Suprapubic skin (tissue), 4 donors: ENCODE data around the gene IL1RL2. TPM values are rescaled to one million over a fixed set of nuclear protein-coding genes. Genes with fewer than 3 reads are reported as not detected.

Experiments
- DNase-seq, 2 donors: peaks; one replicate each; pipeline ENCODE4 v3.0.0-alpha.2; 2019; ENCODE audit warnings: low spot score in 2 of 2
- H3K27ac ChIP-seq: fragments of 200-600 bp; sonication (generic); one replicate; pipeline ENCODE4 v1.5.1; 2019
- H3K27me3 ChIP-seq: fragments of 200-600 bp; sonication (generic); one replicate; pipeline ENCODE4 v1.5.1; 2019
- H3K36me3 ChIP-seq: fragments of 200-600 bp; sonication (generic); one replicate; pipeline ENCODE4 v1.5.1; 2019
- H3K4me1 ChIP-seq: fragments of 200-600 bp; sonication (generic); one replicate; pipeline ENCODE4 v1.5.1; 2019
- H3K4me3 ChIP-seq: fragments of 200-600 bp; sonication (generic); one replicate; pipeline ENCODE4 v1.5.1; 2019; ENCODE audit warnings: mild to moderate bottlenecking
- H3K9me3 ChIP-seq: fragments of 200-600 bp; sonication (generic); one replicate; pipeline ENCODE4 v1.5.1; 2019
- EP300 ChIP-seq: sonication (generic); formaldehyde crosslinking; IDR thresholded peaks from one replicate; pipeline ENCODE4 v1.6.1; 2017; ENCODE audit warnings: antibody characterized with exemption
- POLR2A ChIP-seq, 2 donors: fragments of 450-650 bp; IDR thresholded peaks; one replicate each; pipeline ENCODE4 v1.6.1; 2017; ENCODE audit warnings: antibody characterized with exemption in 2 of 2, mild to moderate bottlenecking in 2 of 2, moderate library complexity in 2 of 2
- POLR2AphosphoS5 ChIP-seq, 3 donors: sonication (generic); formaldehyde crosslinking; IDR thresholded peaks; one replicate each; pipeline ENCODE4 v1.6.1; 2017; ENCODE audit warnings: antibody characterized with exemption in 3 of 3
- WGBS: methylation state at CpG from one replicate; pipeline ENCODE4 v1.1.5; 2018; 5-methylcytosine and 5-hydroxymethylcytosine counted together
- total RNA-seq, 4 donors: library from RNA; depleted of rRNA; stranded (reverse); fragments of >200 nt; gene quantifications; one replicate each; pipeline ENCODE4 v1.1.0, GENCODE V29; 2016
- TF ChIP-seq, protein P1 (sequence below), 2 donors: fragments of 200-600 bp in 1 of 2; fragments of 450-650 bp in 1 of 2; sonication (generic) in 1 of 2; IDR thresholded peaks; one replicate each; pipeline ENCODE4 v1.5.1; 2016 to 2019; ENCODE audit warnings: antibody characterized with exemption in 2 of 2, mild to moderate bottlenecking in 1 of 2, moderate library complexity in 1 of 2

The IL1RL2 gene
- total RNA-seq, 4 donors from 2014 or later: 7.0 to 15.9 (median 12.0) TPM

DNA sequence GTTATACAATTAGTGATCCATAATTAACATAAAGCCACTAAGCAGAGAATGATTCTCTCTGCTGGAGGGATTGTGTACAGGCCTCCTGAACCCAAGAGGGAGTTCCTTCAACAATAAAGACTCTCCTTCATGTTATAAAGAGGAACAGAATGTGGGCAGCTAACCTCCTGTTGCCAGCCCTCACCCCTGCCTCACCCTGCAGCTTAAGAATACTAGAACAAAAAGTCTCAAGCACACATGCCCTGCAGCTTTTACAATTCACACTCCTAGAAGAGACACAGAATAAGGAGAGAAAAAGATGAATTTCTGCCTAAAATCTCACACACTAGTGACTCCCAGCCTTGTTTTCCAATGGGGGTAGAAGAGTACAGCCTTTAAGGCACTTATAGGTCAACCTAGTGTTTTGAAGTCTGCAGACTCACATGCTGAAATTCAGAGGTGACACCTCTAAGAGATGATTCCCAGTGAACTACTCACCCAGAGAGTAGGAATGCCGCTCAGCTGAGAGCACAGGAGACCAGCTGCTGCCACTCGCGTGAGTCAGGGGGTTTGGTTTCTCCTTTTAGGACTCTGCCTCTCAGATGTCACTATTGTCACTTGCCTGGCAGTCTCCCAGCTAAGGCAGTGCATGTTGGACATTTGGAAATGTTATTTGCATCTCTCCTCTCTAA, 92.0 kb downstream of the IL1RL2 start:
- Histone ChIP-seq H3K36me3 (no peaks in the 10 kb centered on the region), H3K4me1 (no peaks in the 10 kb centered on the region), H3K27ac (no peak overlapping the region), H3K9me3 (no peaks in the 10 kb centered on the region), H3K27me3 (peaks cover 15% of the 10 kb centered on the region), H3K4me3 (no peak overlapping the region)
- TF ChIP-seq POLR2AphosphoS5 (IDR thresholded peaks at IDR 0.05): no peak
- TF ChIP-seq EP300: no peak
- TF ChIP-seq, protein P1, sequence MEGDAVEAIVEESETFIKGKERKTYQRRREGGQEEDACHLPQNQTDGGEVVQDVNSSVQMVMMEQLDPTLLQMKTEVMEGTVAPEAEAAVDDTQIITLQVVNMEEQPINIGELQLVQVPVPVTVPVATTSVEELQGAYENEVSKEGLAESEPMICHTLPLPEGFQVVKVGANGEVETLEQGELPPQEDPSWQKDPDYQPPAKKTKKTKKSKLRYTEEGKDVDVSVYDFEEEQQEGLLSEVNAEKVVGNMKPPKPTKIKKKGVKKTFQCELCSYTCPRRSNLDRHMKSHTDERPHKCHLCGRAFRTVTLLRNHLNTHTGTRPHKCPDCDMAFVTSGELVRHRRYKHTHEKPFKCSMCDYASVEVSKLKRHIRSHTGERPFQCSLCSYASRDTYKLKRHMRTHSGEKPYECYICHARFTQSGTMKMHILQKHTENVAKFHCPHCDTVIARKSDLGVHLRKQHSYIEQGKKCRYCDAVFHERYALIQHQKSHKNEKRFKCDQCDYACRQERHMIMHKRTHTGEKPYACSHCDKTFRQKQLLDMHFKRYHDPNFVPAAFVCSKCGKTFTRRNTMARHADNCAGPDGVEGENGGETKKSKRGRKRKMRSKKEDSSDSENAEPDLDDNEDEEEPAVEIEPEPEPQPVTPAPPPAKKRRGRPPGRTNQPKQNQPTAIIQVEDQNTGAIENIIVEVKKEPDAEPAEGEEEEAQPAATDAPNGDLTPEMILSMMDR (IDR thresholded peaks at IDR 0.05): no peak
- TF ChIP-seq POLR2A (IDR thresholded peaks at IDR 0.05): no peak
- 77% methylated on average over 3 of the region's 3 CpGs for WGBS
- DNase-seq: no peak

DNA sequence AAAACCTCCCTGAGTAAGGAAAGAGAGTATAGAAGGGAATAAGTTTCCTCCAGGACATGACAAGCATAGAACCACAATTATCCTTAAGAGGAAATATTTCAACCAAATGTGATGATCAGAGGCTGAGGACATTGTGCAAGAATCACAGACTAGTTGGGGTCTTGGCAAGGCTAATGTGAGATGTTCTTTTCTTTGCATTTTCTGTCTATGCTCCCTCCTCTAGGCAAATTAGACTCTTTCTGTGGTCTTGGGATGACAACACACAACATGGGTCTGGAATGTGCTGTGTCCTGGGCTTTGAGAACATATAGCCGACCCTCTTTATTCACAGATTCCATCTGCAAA, 92.5 kb downstream of the IL1RL2 start:
- Histone ChIP-seq H3K9me3 (no peaks in the 10 kb centered on the region), H3K27me3 (peaks cover 15% of the 10 kb centered on the region), H3K4me1 (no peaks in the 10 kb centered on the region), H3K4me3 (no peak overlapping the region), H3K27ac (no peak overlapping the region), H3K36me3 (no peaks in the 10 kb centered on the region)
- no peak for DNase-seq
- TF ChIP-seq EP300: no peak
- TF ChIP-seq, protein P1 (IDR thresholded peaks at IDR 0.05): no peak
- no peak for TF ChIP-seq POLR2AphosphoS5 (IDR thresholded peaks at IDR 0.05)
- no peak for TF ChIP-seq POLR2A (IDR thresholded peaks at IDR 0.05)
- 74% methylated on average over 1 of the region's 1 CpG for WGBS

DNA sequence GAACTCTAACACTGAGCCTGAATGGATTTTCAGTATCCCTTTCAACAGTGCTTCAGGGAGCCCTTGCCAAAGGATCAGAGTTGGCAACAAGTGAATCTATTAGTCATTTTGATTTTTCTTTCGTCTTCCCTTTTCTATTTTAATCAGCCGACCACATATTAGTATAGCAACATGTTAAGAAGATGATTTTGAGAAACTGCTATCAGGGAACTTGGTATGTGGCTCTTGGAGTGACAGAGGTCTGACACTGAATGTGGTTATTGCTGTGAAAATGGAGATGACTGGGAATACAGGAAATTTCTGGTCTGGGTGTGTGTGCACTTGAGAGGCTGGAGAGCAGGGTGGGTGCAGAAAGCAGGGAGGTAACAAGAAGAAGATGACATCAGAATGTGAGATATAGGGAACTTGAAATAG, 95.9 kb downstream of the IL1RL2 start:
- TF ChIP-seq, protein P1 (IDR thresholded peaks at IDR 0.05): no peak
- TF ChIP-seq POLR2A (IDR thresholded peaks at IDR 0.05) (no peak), EP300 (no peak), POLR2AphosphoS5 (IDR thresholded peaks at IDR 0.05) (no peak)
- no peak overlapping the region for H3K27ac ChIP-seq
- WGBS: 30% methylated on average over 2 of the region's 2 CpGs
- no peak for DNase-seq
- peaks cover 3% of the 10 kb centered on the region for H3K27me3 ChIP-seq
- no peak overlapping the region for H3K4me3 ChIP-seq
- H3K36me3 ChIP-seq: no peaks in the 10 kb centered on the region
- no peaks in the 10 kb centered on the region for H3K9me3 ChIP-seq
- H3K4me1 ChIP-seq: no peaks in the 10 kb centered on the region

DNA sequence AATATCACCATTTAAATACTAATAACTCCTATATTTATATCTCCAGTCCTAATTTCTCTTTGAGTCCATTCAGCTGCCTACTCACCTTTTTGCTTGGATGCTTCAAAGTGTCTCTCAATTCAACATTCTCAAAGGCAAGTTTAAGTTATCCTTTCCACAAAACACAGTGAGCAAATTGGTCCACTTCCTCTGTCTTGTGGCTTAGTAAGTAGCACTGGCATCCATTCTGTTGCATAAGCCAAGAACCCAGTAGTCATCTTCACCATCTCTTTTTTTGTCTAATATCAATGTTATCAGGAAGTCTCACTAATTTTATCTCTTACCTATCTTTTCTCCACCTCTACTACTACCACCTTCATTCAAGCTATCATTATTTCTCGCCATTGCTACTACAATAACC, 97.2 kb downstream of the IL1RL2 start:
- no peak for DNase-seq
- Histone ChIP-seq H3K27me3 (no peaks in the 10 kb centered on the region), H3K36me3 (no peaks in the 10 kb centered on the region), H3K9me3 (no peaks in the 10 kb centered on the region), H3K4me1 (no peaks in the 10 kb centered on the region), H3K27ac (no peak overlapping the region), H3K4me3 (no peak overlapping the region)
- WGBS: 97% methylated on average over 1 of the region's 1 CpG
- TF ChIP-seq EP300 (no peak), POLR2A (IDR thresholded peaks at IDR 0.05) (no peak), POLR2AphosphoS5 (IDR thresholded peaks at IDR 0.05) (no peak)
- TF ChIP-seq, protein P1 (IDR thresholded peaks at IDR 0.05): no peak

DNA sequence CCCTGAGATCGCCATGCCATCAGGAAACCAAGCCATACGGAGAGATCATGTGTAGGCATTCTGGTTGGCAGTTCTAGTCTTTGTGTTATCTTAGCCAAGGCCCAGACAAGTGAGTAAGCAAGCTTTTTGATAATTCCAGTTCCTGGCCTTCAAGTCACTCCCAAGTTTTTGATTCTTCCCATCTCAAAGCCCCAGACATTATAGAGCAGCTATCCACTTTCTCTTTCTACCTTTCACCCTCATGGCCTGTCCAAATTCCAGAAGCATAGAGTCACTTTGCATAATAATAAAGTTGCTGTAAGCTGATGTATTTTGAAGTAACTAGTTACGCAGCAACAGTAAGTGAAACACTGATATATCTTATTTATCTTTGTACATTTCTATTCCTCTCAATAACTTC, 97.8 kb downstream of the IL1RL2 start:
- no peaks in the 10 kb centered on the region for H3K36me3 ChIP-seq
- no peak overlapping the region for H3K4me3 ChIP-seq
- no peak for DNase-seq
- H3K9me3 ChIP-seq: no peaks in the 10 kb centered on the region
- no peaks in the 10 kb centered on the region for H3K4me1 ChIP-seq
- no peak overlapping the region for H3K27ac ChIP-seq
- no peaks in the 10 kb centered on the region for H3K27me3 ChIP-seq
- TF ChIP-seq EP300 (no peak), POLR2A (IDR thresholded peaks at IDR 0.05) (no peak), POLR2AphosphoS5 (IDR thresholded peaks at IDR 0.05) (no peak)
- TF ChIP-seq, protein P1 (IDR thresholded peaks at IDR 0.05): no peak
- WGBS: over 99% methylated on average over 3 of the region's 3 CpGs
